Astrocyte (in vitro differentiated cells and primary cell): Measurements from ENCODE around the gene KRTAP2-4.
"Not testable (repeated sequence)": the region's sequence is repeated elsewhere in the genome, so short reads cannot be mapped to it uniquely, and the experiment has no call there.

Source experiments
- CTCF ChIP-seq: IDR thresholded peaks from 2 replicates; pipeline ENCODE4 v1.5.1; 2011; ENCODE audit warnings: low read depth, mild to moderate bottlenecking, inconsistent platforms, low read length, moderate library complexity; ENCODE audit not compliant: insufficient read depth
- EZH2 ChIP-seq: IDR thresholded peaks from 2 replicates; pipeline ENCODE4 v1.6.1; 2012; ENCODE audit warnings: mild to moderate bottlenecking, low read length, inconsistent platforms; ENCODE audit not compliant: insufficient read depth

- not testable (repeated sequence) for TF ChIP-seq EZH2, CTCF
These were observed 31.2 kb downstream of the KRTAP2-4 start, which contains the start of gene KRTAP1-3 for GRCh38 chr17:41034346-41034935.
